NCI-H524 (cell line): ENCODE measurements around the gene MRPS6.

Experiments used
- DNase-seq, 2 experiments: peaks; one replicate each; lab custom pipeline; 2025; lab: John Stamatoyannopoulos, UW

MRPS6 gene

GRCh38 chr21:34180407-34180806 is 107.0 kb downstream of the MRPS6 start:
- DNase-seq, result no peak

GRCh38 chr21:34180826-34181359 is 107.5 kb downstream of the MRPS6 start:
- no peak for DNase-seq

GRCh38 chr21:34181431-34182039 is 108.2 kb downstream of the MRPS6 start:
- DNase-seq, result peak; percentile 6 to 45

- no peak for DNase-seq
These were observed 109.1 kb downstream of the MRPS6 start for GRCh38 chr21:34182436-34182835.

GRCh38 chr21:34183331-34183928 is 110.1 kb downstream of the MRPS6 start:
- no peak for DNase-seq

GRCh38 chr21:34184232-34184631 is 110.9 kb downstream of the MRPS6 start:
- no peak for DNase-seq

- peak; percentile 93 to 94 for DNase-seq
These were observed 111.8 kb downstream of the MRPS6 start for GRCh38 chr21:34185026-34185750.

- DNase-seq, result no peak
These were observed 112.8 kb downstream of the MRPS6 start for GRCh38 chr21:34186109-34186719.

GRCh38 chr21:34187935-34188334 is 114.6 kb downstream of the MRPS6 start:
- no peak for DNase-seq

- peak; percentile 93 to 97 for DNase-seq
These were observed 116.1 kb downstream of the MRPS6 start for GRCh38 chr21:34189506-34189905.

GRCh38 chr21:34190576-34191321 is 117.4 kb downstream of the MRPS6 start:
- DNase-seq, result peak; percentile 77 to 91

GRCh38 chr21:34191876-34192275 is 118.5 kb downstream of the MRPS6 start:
- no peak for DNase-seq
